Spleen (tissue), 11 donors: ENCODE data around the gene BBLN. TPM values are rescaled to one million over a fixed set of nuclear protein-coding genes. Genes with fewer than 3 reads are reported as not detected.
"Not testable (repeated sequence)": the region's sequence is repeated elsewhere in the genome, so short reads cannot be mapped to it uniquely, and the experiment has no call there.

Experiments used
- DNase-seq: peaks from one replicate; pipeline ENCODE4 v3.0.0-alpha.2; 2020
- H3K27ac ChIP-seq, 8 donors: fragments of 200-600 bp; sonication (generic) in 7 of 8; 1 replicate in 4 of 8; 2 replicates in 4 of 8; pipeline versions ENCODE4 v1.5.0 to v1.8.0; 2016 to 2021; ENCODE audit warnings: inconsistent platforms in 4 of 8, mild to moderate bottlenecking in 4 of 8, moderate library complexity in 1 of 8
- H3K27me3 ChIP-seq, 7 donors: fragments of 200-600 bp; sonication (generic) in 6 of 7; replicated peaks in 1 of 7; 1 replicate in 4 of 7; 2 replicates in 3 of 7; pipeline versions ENCODE4 v1.5.0 to v1.8.0; 2016 to 2021; ENCODE audit warnings: inconsistent platforms in 3 of 7, mild to moderate bottlenecking in 1 of 7
- H3K36me3 ChIP-seq, 6 donors: fragments of 200-600 bp; sonication (generic) in 5 of 6; 1 replicate in 4 of 6; 2 replicates in 2 of 6; pipeline versions ENCODE4 v1.5.0 to v1.8.0; 2016 to 2021; ENCODE audit warnings: inconsistent platforms in 2 of 6
- H3K4me1 ChIP-seq, 6 donors: fragments of 200-600 bp; sonication (generic) in 5 of 6; 1 replicate in 3 of 6; 2 replicates in 3 of 6; pipeline versions ENCODE4 v1.5.0 to v1.8.0; 2016 to 2021; ENCODE audit warnings: inconsistent platforms in 3 of 6
- H3K4me3 ChIP-seq, 8 donors: fragments of 200-600 bp; sonication (generic) in 7 of 8; 1 replicate in 4 of 8; 2 replicates in 4 of 8; pipeline versions ENCODE4 v1.5.0 to v1.8.0; 2016 to 2021; ENCODE audit warnings: inconsistent platforms in 4 of 8, mild to moderate bottlenecking in 4 of 8, moderate library complexity in 2 of 8
- H3K9me3 ChIP-seq, 8 donors: fragments of 200-600 bp; sonication (generic) in 7 of 8; 1 replicate in 4 of 8; 2 replicates in 4 of 8; pipeline versions ENCODE4 v1.5.0 to v1.8.0; 2016 to 2021; ENCODE audit warnings: inconsistent platforms in 4 of 8
- POLR2A ChIP-seq, 3 donors: fragments of 450-650 bp; IDR thresholded peaks; one replicate each; pipeline ENCODE4 v1.5.1; 2017; ENCODE audit warnings: antibody characterized with exemption in 3 of 3, mild to moderate bottlenecking in 1 of 3
- POLR2AphosphoS5 ChIP-seq, 3 donors: sonication (generic); formaldehyde crosslinking; IDR thresholded peaks; one replicate each; pipeline ENCODE4 v1.5.1; 2017; ENCODE audit warnings: antibody characterized with exemption in 3 of 3
- WGBS, 5 donors: extraction: QIAGEN DNeasy Blood & Tissue Kit in 3 of 5; methylation state at CpG; one replicate each; pipeline versions ENCODE4 v1.1.5 to v1.1.7; 2013 to 2018; 5-methylcytosine and 5-hydroxymethylcytosine counted together
- intact Hi-C: fragments of 100-400 bp; cut with DNase I; formaldehyde crosslinking; loops from one replicate; pipeline ENCODE4 v1.15.0; 2023; ENCODE audit warnings: low total_unique reads
- polyA plus RNA-seq, 3 donors: library from polyadenylated mRNA; stranded (reverse); fragments of 200-250 nt; gene quantifications; one replicate each; pipeline ENCODE4 v1.2.1, GENCODE V29; 2013
- total RNA-seq, 7 donors: library from RNA; depleted of rRNA in 3 of 7; stranded (reverse); fragments of >200 nt in 3 of 7; fragmentation: NEBNext Ultra II Directional in 4 of 7; extraction: Animal tissue kit (Norgen Biotek cat#: 25700) in 4 of 7; gene quantifications; one replicate each; pipeline versions ENCODE4 v1.1.0 to v1.2.1, GENCODE V29; 2016 to 2021
- TF ChIP-seq, protein P1 (sequence below), 11 experiments: fragments of 200-600 bp in 7 of 11; fragments of 450-650 bp in 4 of 11; sonication (generic) in 4 of 11; IDR thresholded peaks in 8 of 11; conservative IDR thresholded peaks in 3 of 11; 1 replicate in 7 of 11; 2 replicates in 4 of 11; pipeline versions ENCODE4 v1.4.0 to v1.8.0; 2016 to 2021; ENCODE audit warnings: antibody characterized with exemption in 11 of 11, inconsistent platforms in 4 of 11, mild to moderate bottlenecking in 1 of 11
- donor health status: healthy with polysubstance abuse.
- donor health status: DM: no; HTN: no; CAD: no; lungs with moderate emphysema.
- donor health status: DM: no; HTN: no; CAD: no.
- donor health status: Bipolar disorder and iron deficiency.
- donor health status: healthy.
- donor health status: DM: no; HTN: no; CAD: no.
- donor health status: DM: yes; HTN: yes; CAD: no.

Gene BBLN
- total and polyA plus RNA-seq, 10 donors: 43.5 to 220 (median 165) TPM

DNA sequence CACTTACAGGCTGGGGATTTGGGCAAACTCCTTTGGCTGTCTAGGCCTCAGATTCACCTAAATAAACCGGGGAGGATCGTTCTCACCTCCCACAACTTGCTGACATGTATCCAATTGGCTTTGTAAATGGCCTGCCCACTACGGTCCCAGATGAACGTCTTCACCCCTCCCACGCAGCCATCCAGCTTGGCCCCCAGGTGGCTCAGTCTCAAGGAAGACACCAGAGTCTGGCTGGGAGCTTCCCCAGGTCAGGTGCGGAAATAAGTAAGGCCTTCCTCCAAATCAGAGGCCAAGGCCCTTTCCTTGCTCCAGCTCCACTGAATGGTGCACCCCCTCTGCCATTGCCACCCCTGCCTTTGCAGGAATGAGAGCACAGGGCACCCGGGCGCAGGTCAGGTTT lies 19.9 kb downstream of the BBLN start:
- no peak overlapping the region for H3K27ac ChIP-seq
- no peak for TF ChIP-seq POLR2A (IDR thresholded peaks at IDR 0.05)
- TF ChIP-seq, protein P1, sequence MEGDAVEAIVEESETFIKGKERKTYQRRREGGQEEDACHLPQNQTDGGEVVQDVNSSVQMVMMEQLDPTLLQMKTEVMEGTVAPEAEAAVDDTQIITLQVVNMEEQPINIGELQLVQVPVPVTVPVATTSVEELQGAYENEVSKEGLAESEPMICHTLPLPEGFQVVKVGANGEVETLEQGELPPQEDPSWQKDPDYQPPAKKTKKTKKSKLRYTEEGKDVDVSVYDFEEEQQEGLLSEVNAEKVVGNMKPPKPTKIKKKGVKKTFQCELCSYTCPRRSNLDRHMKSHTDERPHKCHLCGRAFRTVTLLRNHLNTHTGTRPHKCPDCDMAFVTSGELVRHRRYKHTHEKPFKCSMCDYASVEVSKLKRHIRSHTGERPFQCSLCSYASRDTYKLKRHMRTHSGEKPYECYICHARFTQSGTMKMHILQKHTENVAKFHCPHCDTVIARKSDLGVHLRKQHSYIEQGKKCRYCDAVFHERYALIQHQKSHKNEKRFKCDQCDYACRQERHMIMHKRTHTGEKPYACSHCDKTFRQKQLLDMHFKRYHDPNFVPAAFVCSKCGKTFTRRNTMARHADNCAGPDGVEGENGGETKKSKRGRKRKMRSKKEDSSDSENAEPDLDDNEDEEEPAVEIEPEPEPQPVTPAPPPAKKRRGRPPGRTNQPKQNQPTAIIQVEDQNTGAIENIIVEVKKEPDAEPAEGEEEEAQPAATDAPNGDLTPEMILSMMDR (IDR thresholded peaks at IDR 0.05 in 8 of 11, conservative IDR thresholded peaks at IDR 0.05 in 3 of 11): no peak
- no peak for TF ChIP-seq POLR2AphosphoS5 (IDR thresholded peaks at IDR 0.05)
- DNase-seq: no peak
- peaks cover 0 to 8% (median 0%) of the 10 kb centered on the region in 8 donors for H3K9me3 ChIP-seq
- peaks cover 0 to 15% (median 2%) of the 10 kb centered on the region in 6 donors for H3K4me1 ChIP-seq
- intact Hi-C loops: no loop called here
- H3K4me3 ChIP-seq: no peak overlapping the region
- 89 to 99% (median 97%) methylated on average over 8 of the region's 8 CpGs for WGBS, 5 donors
- peaks cover 6 to 95% (median 84%) of the 10 kb centered on the region in 6 donors for H3K36me3 ChIP-seq
- H3K27me3 ChIP-seq: no peaks in the 10 kb centered on the region

DNA sequence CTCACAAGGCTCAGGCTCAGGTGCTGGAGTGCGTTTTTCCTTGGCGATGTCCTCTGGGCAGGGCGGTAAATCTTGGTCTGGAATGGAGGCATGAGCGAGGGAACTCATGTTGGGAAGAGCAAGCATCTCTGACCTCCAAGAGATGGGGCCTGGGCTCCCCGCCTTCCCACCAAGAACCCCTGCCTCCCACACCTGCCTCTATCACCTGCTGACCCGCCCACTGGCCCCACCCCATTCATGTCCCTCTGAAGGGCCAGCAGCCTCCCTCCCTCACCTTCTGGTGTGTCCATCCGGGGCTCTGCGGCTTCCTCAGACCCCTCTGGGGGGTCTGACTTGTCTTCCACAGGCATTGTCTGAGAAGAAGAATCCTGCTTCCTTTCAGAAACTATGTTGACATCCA lies 20.4 kb downstream of the BBLN start:
- Histone ChIP-seq H3K27ac (no peak overlapping the region), H3K4me3 (no peak overlapping the region), H3K36me3 (peaks cover 6 to 95% (median 84%) of the 10 kb centered on the region in 6 donors), H3K27me3 (no peaks in the 10 kb centered on the region), H3K9me3 (peaks cover 0 to 8% (median 0%) of the 10 kb centered on the region in 8 donors), H3K4me1 (peaks cover 0 to 15% (median 2%) of the 10 kb centered on the region in 6 donors)
- 96 to 98% (median 97%) methylated on average over 8 of the region's 8 CpGs for WGBS, 5 donors
- intact Hi-C loops: no loop called here
- TF ChIP-seq POLR2AphosphoS5 (IDR thresholded peaks at IDR 0.05): no peak
- TF ChIP-seq, protein P1 (IDR thresholded peaks at IDR 0.05 in 8 of 11, conservative IDR thresholded peaks at IDR 0.05 in 3 of 11): no peak
- TF ChIP-seq POLR2A (IDR thresholded peaks at IDR 0.05): no peak
- no peak for DNase-seq

DNA sequence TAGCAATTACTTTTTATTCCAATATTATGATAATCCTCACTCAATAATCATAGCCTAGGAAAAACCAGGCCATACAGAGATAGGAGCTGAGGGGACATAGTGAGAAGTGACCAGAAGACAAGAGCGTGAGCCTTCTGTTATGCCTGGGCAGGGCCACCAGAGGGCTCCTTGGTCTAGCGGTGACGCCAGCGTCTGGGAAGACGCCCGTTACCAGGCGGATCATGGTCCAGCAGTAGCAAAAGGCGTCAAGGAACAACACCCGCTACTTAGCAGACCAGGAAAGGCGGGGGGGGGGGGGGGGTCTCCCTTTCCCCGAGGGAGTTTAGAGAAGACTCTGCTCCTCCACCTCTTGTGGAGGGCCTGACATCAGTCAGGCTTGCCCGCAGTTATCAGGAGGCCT lies 21.4 kb downstream of the BBLN start:
- intact Hi-C loops, H3K27ac ChIP-seq, H3K9me3 ChIP-seq, H3K4me3 ChIP-seq, DNase-seq, H3K27me3 ChIP-seq: not testable (repeated sequence)
- peaks cover 0 to 13% (median 2%) of the 10 kb centered on the region in 6 donors for H3K4me1 ChIP-seq
- WGBS, 5 donors: 55 to 80% (median 71%) methylated on average over 9 to 12 of the region's 12 CpGs
- peaks cover 6 to 95% (median 79%) of the 10 kb centered on the region in 6 donors for H3K36me3 ChIP-seq
- TF ChIP-seq, protein P1 (IDR thresholded peaks at IDR 0.05 in 8 of 11, conservative IDR thresholded peaks at IDR 0.05 in 3 of 11): peak in 7 of 11 experiments; percentile 10 to 43 (median 36)

DNA sequence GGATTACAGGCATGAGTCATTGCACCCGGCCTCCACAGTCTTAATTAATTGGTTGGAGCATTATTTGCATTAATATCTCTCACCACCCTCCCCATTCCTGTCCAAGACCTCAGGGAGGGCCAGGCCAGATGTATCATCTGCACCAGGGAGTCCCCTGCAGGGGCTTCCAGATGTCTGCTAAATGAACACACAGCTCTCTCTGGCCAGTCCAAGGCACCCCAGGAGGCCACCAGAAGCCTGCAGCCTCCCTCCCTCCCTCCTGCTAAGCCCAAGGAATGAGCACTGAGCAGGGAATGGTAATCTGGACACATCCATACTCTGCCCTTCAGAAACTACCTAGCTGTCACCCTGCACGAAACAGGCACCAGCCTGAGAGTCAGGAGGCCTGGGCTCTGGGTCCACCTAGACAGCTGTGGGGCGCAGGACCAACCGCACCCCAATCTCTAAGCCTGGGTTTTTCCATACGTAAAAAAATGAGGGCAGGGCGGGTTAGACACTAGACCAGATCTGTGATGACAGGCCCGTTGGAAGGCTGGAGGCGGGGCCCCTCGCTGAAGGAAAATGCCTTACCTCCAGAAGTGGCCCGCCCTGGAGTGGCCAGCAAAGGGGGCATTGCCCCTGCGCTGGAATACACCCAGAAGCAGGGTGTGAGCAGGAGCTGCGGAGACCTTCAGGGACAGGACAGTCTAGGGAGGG lies 23.0 kb downstream of the BBLN start:
- no peak for DNase-seq
- peaks cover 6 to 92% (median 77%) of the 10 kb centered on the region in 6 donors for H3K36me3 ChIP-seq
- H3K27ac ChIP-seq: no peak overlapping the region
- WGBS, 5 donors: 85 to 98% (median 94%) methylated on average over 12 of the region's 12 CpGs
- no peaks in the 10 kb centered on the region for H3K27me3 ChIP-seq
- TF ChIP-seq POLR2A (IDR thresholded peaks at IDR 0.05): no peak
- TF ChIP-seq POLR2AphosphoS5 (IDR thresholded peaks at IDR 0.05): no peak
- TF ChIP-seq, protein P1 (IDR thresholded peaks at IDR 0.05 in 8 of 11, conservative IDR thresholded peaks at IDR 0.05 in 3 of 11): no peak
- no peak overlapping the region for H3K4me3 ChIP-seq
- intact Hi-C loops: no loop called here
- peaks cover 0 to 7% (median 2%) of the 10 kb centered on the region in 6 donors for H3K4me1 ChIP-seq
- H3K9me3 ChIP-seq: peaks cover 0 to 8% (median 0%) of the 10 kb centered on the region in 8 donors
